Measurements from ENCODE around the gene HAPSTR1.

DNA sequence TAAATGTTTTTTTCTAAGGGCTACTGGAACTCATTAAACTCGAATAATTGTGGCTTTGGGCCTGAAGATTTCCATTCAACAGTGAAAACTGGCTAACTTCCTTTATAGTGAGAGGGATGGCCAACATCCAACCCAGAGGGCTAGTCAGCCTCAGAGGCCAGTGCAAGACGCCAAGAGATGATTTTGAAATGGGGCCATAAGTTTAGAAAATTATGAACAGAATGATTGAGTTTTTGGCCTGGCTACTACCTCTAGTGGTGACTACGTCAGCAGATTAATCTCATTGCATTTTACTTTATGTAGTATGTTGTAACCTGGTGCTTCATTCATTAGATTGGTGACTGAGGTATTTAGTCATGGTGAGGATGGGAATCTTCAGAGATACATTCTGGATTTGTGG, 28.4 kb downstream of the HAPSTR1 start:
- TF ChIP-seq, protein P1, sequence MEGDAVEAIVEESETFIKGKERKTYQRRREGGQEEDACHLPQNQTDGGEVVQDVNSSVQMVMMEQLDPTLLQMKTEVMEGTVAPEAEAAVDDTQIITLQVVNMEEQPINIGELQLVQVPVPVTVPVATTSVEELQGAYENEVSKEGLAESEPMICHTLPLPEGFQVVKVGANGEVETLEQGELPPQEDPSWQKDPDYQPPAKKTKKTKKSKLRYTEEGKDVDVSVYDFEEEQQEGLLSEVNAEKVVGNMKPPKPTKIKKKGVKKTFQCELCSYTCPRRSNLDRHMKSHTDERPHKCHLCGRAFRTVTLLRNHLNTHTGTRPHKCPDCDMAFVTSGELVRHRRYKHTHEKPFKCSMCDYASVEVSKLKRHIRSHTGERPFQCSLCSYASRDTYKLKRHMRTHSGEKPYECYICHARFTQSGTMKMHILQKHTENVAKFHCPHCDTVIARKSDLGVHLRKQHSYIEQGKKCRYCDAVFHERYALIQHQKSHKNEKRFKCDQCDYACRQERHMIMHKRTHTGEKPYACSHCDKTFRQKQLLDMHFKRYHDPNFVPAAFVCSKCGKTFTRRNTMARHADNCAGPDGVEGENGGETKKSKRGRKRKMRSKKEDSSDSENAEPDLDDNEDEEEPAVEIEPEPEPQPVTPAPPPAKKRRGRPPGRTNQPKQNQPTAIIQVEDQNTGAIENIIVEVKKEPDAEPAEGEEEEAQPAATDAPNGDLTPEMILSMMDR (IDR thresholded peaks at IDR 0.05; ENCODE audit: poor library complexity), result no peak
- no peak for TF ChIP-seq EZH2 (IDR thresholded peaks at IDR 0.05; ENCODE audit: borderline replicate concordance)
